Measurements from ENCODE around the gene ANKRD2.

Gene ANKRD2

DNA sequence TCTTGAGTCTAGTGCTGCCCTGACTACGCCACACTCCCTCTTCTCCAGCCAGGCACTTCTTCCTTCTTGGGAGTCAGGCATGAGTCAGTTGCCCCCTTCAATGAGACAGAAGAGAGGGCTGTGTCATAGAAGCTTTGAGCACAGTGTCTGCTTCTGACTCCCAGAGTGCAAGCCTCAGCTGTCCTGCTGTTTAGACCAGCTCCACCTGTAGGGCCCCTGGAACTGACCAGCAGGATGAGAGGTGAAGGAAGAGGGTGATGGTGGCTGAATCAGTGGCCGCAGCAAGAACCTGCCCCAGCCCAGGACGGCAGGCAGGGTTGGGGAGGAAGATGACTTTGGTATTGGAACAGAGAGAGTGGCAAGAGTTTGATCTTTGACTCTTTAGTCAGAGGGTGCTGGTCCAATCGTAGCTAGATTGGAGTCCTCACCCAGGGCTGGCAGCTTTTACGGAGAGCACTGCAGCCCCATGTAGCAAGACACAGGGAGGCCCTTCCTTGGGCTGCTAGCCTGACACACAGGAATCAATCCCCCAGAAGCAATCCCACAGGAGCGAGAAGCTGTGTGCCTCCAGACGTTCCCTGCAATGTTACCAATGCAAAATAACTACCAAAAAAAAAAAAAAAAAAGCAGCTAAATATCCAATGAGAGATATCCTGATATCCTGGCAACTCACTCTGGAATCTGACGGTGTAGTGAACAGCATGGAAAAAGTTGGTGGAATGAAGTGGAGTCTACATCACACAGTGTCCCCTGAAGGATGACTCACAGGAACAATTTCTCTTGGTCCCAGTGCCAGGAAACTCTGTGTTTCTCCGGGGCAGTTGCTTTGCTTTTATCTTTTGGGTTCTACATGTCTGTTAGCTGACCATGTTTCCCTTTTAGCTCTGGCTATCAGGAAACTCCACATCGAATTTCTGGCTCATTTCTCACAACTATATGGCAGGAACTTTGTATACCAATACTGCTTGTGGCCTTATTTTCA is 23.8 kb downstream of the ANKRD2 start:
- H3K27me3 Mint-ChIP-seq = no peaks in the 10 kb centered on the region

GRCh38 chr10:97597778-97598177 is 25.2 kb downstream of the ANKRD2 start:
- ATAC-seq = no peak
- no peaks in the 10 kb centered on the region for H3K27me3 Mint-ChIP-seq
- H3K27ac Mint-ChIP-seq = no peak overlapping the region
- H3K4me1 Mint-ChIP-seq = no peaks in the 10 kb centered on the region
- no peak overlapping the region for H3K4me3 Mint-ChIP-seq
- no peaks in the 10 kb centered on the region for H3K36me3 Mint-ChIP-seq
- no peaks in the 10 kb centered on the region for H3K9me3 Mint-ChIP-seq

More for the DNA sequence above, 23.8 kb downstream of the ANKRD2 start:
- Mint-ChIP-seq H3K4me1 (peaks cover 4% of the 10 kb centered on the region), H3K27ac (no peak overlapping the region), H3K4me3 (no peak overlapping the region), H3K36me3 (no peaks in the 10 kb centered on the region), H3K9me3 (no peaks in the 10 kb centered on the region)
- ATAC-seq = no peak

GRCh38 chr10:97598407-97599271 is 26.1 kb downstream of the ANKRD2 start:
- Mint-ChIP-seq H3K9me3 (no peaks in the 10 kb centered on the region), H3K27me3 (no peaks in the 10 kb centered on the region), H3K4me3 (no peak overlapping the region), H3K4me1 (no peaks in the 10 kb centered on the region), H3K27ac (no peak overlapping the region), H3K36me3 (no peaks in the 10 kb centered on the region)
- no peak for ATAC-seq

DNA sequence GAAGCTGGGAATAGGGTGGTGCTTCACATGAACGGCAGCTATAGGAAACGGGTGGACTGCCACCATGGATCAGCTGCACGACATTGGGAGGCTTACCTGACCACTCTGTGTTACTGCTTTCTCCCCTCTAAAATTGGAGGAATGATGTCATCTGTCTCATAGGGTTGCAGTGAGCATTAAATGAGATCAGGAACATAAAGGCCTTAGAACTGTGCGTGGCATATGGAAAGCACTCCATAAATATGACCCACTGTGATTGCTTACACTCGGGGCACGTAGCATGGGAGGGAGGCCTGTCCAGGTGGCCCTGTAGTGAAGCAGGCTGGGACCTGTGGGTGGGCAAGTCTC is 26.7 kb downstream of the ANKRD2 start:
- no peaks in the 10 kb centered on the region for H3K36me3 Mint-ChIP-seq
- H3K4me3 Mint-ChIP-seq = no peak overlapping the region

DNA sequence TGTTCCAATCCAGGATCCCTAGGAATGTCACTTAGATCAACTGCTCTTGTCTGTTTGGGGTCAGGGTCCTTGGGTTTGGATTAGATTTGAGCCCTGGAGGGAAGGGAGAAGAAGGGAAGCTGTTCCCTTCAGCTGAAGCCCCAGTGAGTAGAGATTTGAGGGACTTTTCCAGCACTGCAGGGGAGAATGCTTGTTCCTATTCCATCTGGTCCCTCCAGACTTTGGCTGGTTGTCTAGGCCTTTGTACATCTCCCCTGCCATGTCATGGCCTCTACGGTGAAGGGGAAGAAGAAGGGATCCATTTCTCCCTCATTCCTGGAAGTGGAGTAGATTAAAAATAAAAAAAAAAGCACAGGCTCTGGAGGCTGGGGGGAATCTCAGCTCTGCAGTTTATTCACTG is 28.0 kb downstream of the ANKRD2 start:
- no peaks in the 10 kb centered on the region for H3K9me3 Mint-ChIP-seq
- no peaks in the 10 kb centered on the region for H3K27me3 Mint-ChIP-seq
- ATAC-seq = no peak
- H3K4me1 Mint-ChIP-seq = no peaks in the 10 kb centered on the region
- H3K4me3 Mint-ChIP-seq = no peak overlapping the region
- no peaks in the 10 kb centered on the region for H3K36me3 Mint-ChIP-seq
- H3K27ac Mint-ChIP-seq = no peak overlapping the region

More for the DNA sequence above, 26.7 kb downstream of the ANKRD2 start:
- H3K27ac Mint-ChIP-seq = no peak overlapping the region
- no peak for ATAC-seq
- no peaks in the 10 kb centered on the region for H3K4me1 Mint-ChIP-seq
- H3K9me3 Mint-ChIP-seq = no peaks in the 10 kb centered on the region
- no peaks in the 10 kb centered on the region for H3K27me3 Mint-ChIP-seq

DNA sequence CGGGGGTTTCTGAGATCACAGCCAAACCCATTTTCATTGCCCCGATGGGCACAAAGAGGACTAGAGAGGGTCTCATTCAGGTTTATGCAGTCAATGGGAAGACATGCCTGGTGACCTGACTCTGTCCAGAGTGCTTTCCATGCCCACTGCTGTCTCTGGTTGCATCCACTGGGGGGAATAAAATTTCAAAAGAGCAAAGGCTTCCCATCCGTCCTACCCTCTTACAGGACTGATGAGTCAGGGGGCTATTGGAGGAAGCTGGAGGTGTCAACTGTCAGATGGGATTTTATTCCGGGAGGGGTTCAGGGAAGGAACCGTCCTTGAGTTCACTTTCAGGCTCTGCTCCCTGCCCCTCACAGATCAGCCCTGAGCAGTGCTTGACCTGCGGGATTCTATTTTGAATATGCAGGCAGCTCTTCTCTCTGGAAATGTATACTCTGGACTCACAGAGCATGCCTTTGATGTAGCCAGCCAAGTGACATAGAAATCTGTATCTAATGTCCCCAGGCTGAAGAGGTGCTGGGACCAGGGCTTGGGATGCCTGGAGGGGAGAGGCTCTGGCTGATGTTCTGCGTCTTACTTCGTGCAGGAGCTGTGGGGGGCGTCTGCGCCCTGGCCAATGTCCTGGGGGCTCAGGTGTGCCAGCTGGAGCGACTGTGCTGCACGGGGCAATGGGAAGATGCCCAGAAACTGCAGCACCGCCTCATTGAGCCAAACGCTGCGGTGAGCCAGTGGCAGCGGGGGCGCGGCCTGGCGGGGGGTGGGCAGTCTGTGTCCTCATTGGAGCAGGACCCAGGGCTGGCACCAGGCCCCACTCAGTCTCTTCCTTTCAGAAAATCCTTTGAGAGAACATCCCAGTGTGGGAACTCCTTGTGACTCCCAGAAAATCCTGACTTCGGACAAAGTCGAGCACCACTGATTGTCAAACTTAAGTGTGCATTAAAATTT is 29.0 kb downstream of the ANKRD2 start:
- no peaks in the 10 kb centered on the region for H3K27me3 Mint-ChIP-seq
- H3K9me3 Mint-ChIP-seq = no peaks in the 10 kb centered on the region
- no peak overlapping the region for H3K27ac Mint-ChIP-seq
- H3K4me1 Mint-ChIP-seq = no peaks in the 10 kb centered on the region
- ATAC-seq = no peak
- H3K36me3 Mint-ChIP-seq = no peaks in the 10 kb centered on the region
- no peak overlapping the region for H3K4me3 Mint-ChIP-seq

- no peak overlapping the region for H3K27ac Mint-ChIP-seq
- no peaks in the 10 kb centered on the region for H3K9me3 Mint-ChIP-seq
- no peaks in the 10 kb centered on the region for H3K4me1 Mint-ChIP-seq
- H3K27me3 Mint-ChIP-seq = no peaks in the 10 kb centered on the region
- no peak for ATAC-seq
- no peak overlapping the region for H3K4me3 Mint-ChIP-seq
- H3K36me3 Mint-ChIP-seq = no peaks in the 10 kb centered on the region
These were observed 34.6 kb downstream of the ANKRD2 start for GRCh38 chr10:97607095-97607636.

DNA sequence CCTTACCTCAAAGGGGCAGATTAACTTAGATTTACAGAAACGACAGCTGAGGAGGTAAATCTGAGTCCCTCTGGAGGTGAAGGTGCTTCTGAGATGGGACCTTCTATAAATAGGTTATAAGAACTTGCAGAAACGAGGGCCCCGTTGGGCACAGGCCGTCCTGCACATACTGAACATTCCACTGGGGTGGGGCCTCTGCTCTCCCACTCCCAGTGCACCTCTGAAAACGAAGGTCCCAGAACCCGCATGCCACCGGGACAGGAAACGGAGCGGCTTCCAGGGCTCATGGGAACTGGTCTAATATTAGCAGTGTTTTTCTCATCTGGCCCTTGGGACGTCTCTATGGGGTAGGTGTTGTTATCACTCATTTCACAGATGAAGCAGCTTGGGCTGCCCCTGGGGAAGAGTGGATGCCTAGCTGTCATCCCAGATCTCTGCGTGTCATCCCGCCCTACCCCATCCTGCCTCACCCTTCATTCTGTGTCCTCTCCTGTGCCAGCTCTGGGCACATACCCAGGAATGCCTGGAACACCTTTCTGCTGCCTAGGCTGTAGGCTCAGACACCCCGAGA is 36.5 kb downstream of the ANKRD2 start:
- Mint-ChIP-seq H3K36me3 (no peaks in the 10 kb centered on the region), H3K4me3 (no peak overlapping the region), H3K27ac (no peak overlapping the region), H3K4me1 (no peaks in the 10 kb centered on the region), H3K9me3 (no peaks in the 10 kb centered on the region), H3K27me3 (no peaks in the 10 kb centered on the region)
- no peak for ATAC-seq

GRCh38 chr10:97611473-97611872 is 38.9 kb downstream of the ANKRD2 start:
- Mint-ChIP-seq H3K4me3 (no peak overlapping the region), H3K4me1 (no peaks in the 10 kb centered on the region), H3K9me3 (no peaks in the 10 kb centered on the region), H3K27ac (no peak overlapping the region), H3K27me3 (no peaks in the 10 kb centered on the region), H3K36me3 (no peaks in the 10 kb centered on the region)
- no peak for ATAC-seq

GRCh38 chr10:97612386-97612785 is 39.8 kb downstream of the ANKRD2 start:
- Mint-ChIP-seq H3K4me3 (no peak overlapping the region), H3K9me3 (no peaks in the 10 kb centered on the region), H3K4me1 (no peaks in the 10 kb centered on the region), H3K27ac (no peak overlapping the region), H3K27me3 (no peaks in the 10 kb centered on the region), H3K36me3 (no peaks in the 10 kb centered on the region)
- no peak for ATAC-seq

DNA sequence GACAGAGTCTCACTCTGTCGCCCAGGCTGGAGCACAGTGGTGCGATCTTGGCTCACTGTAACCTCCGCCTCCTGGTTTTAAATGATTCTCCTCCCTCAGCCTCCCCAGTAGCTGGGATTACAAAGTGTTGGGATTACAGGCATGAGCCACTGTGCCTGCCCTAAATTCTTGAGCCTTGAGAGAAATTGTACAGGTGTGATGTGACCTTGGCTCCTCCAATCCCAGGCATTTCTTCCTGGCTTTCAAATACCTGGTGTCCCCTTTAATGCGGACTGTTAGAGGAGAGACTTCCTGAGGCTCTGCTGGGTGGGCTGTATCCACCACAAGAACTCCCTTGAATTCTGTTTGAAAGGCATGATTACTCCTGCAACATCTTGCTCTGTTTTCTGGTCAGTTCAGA is 45.7 kb downstream of the ANKRD2 start:
- H3K27me3 Mint-ChIP-seq = no peaks in the 10 kb centered on the region
- no peaks in the 10 kb centered on the region for H3K36me3 Mint-ChIP-seq
- H3K4me3 Mint-ChIP-seq = no peak overlapping the region
- no peak overlapping the region for H3K27ac Mint-ChIP-seq
- no peak for ATAC-seq
- H3K9me3 Mint-ChIP-seq = no peaks in the 10 kb centered on the region
- H3K4me1 Mint-ChIP-seq = no peaks in the 10 kb centered on the region

- no peaks in the 10 kb centered on the region for H3K4me1 Mint-ChIP-seq
- H3K27ac Mint-ChIP-seq = no peak overlapping the region
- H3K9me3 Mint-ChIP-seq = no peaks in the 10 kb centered on the region
- H3K4me3 Mint-ChIP-seq = no peak overlapping the region
- H3K36me3 Mint-ChIP-seq = no peaks in the 10 kb centered on the region
- H3K27me3 Mint-ChIP-seq = no peaks in the 10 kb centered on the region
- no peak for ATAC-seq
These were observed 46.2 kb downstream of the ANKRD2 start for GRCh38 chr10:97618733-97619132.

DNA sequence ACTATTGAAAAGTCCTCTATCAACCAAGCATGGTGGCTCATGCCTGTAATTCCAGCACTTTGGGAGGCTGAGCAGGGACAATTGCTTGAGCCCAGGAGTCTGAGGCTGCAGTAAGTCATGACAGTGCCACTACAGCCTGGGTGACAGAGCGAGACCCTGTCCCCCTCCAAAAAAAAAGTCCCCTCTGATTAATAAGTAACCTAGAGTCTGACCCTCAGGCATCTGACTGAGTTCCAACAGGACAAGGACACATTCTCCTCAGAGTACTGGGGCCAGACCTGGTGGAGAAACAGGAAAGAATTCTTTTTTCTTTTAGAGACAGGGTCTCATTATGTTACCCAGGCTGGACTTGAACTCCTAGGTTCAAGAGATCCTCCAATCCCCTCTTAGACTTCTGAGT is 50.7 kb downstream of the ANKRD2 start:
- Mint-ChIP-seq H3K4me1 (no peaks in the 10 kb centered on the region), H3K27ac (no peak overlapping the region), H3K27me3 (no peaks in the 10 kb centered on the region), H3K4me3 (no peak overlapping the region), H3K36me3 (no peaks in the 10 kb centered on the region), H3K9me3 (no peaks in the 10 kb centered on the region)
- ATAC-seq = no peak

DNA sequence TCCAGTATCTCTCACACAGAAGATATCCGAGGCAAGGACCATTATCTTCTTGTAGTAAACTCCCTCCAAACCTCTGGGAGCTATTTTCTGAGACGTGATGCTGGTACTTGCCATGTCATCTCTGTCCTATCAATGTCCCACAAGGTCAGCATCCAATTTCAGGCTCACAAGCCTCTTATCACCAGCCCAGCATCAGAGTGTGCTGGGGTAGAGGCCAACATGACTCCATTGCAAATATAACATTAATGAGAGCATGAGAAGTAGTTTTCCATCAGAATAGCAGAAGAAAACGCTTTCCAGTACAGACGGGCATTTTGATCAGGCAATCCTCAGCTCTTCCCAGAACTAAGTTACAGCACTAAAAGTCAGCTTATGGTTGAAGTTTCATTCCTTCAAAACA is 55.2 kb downstream of the ANKRD2 start:
- no peak overlapping the region for H3K27ac Mint-ChIP-seq
- H3K4me3 Mint-ChIP-seq = no peak overlapping the region
- H3K4me1 Mint-ChIP-seq = peaks cover 3% of the 10 kb centered on the region
- no peaks in the 10 kb centered on the region for H3K27me3 Mint-ChIP-seq
- no peaks in the 10 kb centered on the region for H3K9me3 Mint-ChIP-seq
- no peak for ATAC-seq
- no peaks in the 10 kb centered on the region for H3K36me3 Mint-ChIP-seq
